HEK293 (cell line): ENCODE data around the gene TBC1D8.

Experiments
- CTCF ChIP-seq: fragments of 450-650 bp; formaldehyde crosslinking; IDR thresholded peaks from 2 replicates; pipeline ENCODE4 v1.5.1; 2016; ENCODE audit warnings: missing biosample characterization, missing genetic modification characterization
- GLI4 ChIP-seq: fragments of 450-650 bp; formaldehyde crosslinking; IDR thresholded peaks from 2 replicates; pipeline ENCODE4 v1.5.1; 2016; ENCODE audit warnings: missing biosample characterization, missing genetic modification characterization
- PRDM4 ChIP-seq: fragments of 450-650 bp; formaldehyde crosslinking; IDR thresholded peaks from 2 replicates; pipeline ENCODE4 v1.5.1; 2017; ENCODE audit warnings: missing biosample characterization, missing genetic modification characterization
- SETDB1 ChIP-seq: IDR thresholded peaks from one replicate; pipeline ENCODE4 v1.6.1; 2017; ENCODE audit warnings: mild to moderate bottlenecking, low read length, moderate library complexity, mixed read lengths; ENCODE audit not compliant: insufficient read length
- ZEB2 ChIP-seq: fragments of 450-650 bp; formaldehyde crosslinking; IDR thresholded peaks from 2 replicates; pipeline ENCODE4 v1.5.1; 2016; ENCODE audit warnings: missing biosample characterization, missing genetic modification characterization
- ZNF292 ChIP-seq: fragments of 450-650 bp; formaldehyde crosslinking; IDR thresholded peaks from 2 replicates; pipeline ENCODE4 v1.5.1; 2016; ENCODE audit warnings: low read depth, missing biosample characterization, missing genetic modification characterization, borderline replicate concordance
- ZNF398 ChIP-seq: fragments of 450-650 bp; formaldehyde crosslinking; IDR thresholded peaks from 2 replicates; pipeline ENCODE4 v1.5.1; 2017; ENCODE audit warnings: missing biosample characterization, missing genetic modification characterization

- TF ChIP-seq SETDB1 (no peak), ZEB2 (tag by site-specific recombination) (no peak), ZNF292 (tag by site-specific recombination) (no peak), ZNF398 (tag by site-specific recombination) (no peak), CTCF (no peak), PRDM4 (tag by site-specific recombination) (no peak), GLI4 (no peak)
These were observed 178.7 kb downstream of the TBC1D8 start for GRCh38 chr2:100972452-100972851.
